ENCODE data around the gene GPS2. TPM values are rescaled to one million over a fixed set of nuclear protein-coding genes. Genes with fewer than 3 reads are reported as not detected.
A peak's percentile ranks its signal among the peaks of the same experiment; 100 is the strongest.

The GPS2 gene
- total and polyA plus RNA-seq, 2 experiments from 2014 or later = 83.4 to 122 TPM

DNA sequence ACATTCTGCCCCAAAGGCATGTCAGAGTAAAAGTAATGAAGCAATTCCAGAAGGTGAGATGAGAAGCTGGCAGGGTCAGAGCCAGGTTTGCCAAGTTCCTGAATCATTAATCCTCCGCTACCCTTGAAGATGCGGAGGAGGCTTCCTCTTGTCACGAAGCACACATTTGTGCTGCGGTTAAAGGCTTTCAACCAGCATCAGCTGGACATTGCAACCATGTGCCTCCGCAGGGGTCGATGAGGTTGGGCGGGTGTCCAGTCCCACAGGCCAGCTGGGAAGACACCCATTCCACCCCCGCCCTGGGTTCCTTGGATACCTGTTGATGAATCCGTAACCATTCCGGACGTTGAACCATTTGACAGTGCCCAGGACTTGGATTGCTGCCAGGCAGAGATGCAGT lies 22.0 kb downstream of the GPS2 start:
- no peak overlapping the region for H3K27ac ChIP-seq (ENCODE audit: low read depth)
- Mint-ChIP-seq H3K36me3 (ENCODE audit: low read depth) (peaks cover 6% of the 10 kb centered on the region; the same call in 2 of the 3 replicates), H3K9me3 (peaks cover 9% of the 10 kb centered on the region; the same call in 1 of the 3 replicates), H3K27me3 (ENCODE audit: insufficient read depth, low read depth, poor library complexity) (peaks cover 34% of the 10 kb centered on the region), H3K4me3 (peak overlapping the region; percentile 77), H3K27ac (no peak overlapping the region), H3K4me1 (peaks cover 35% of the 10 kb centered on the region)
- DNase-seq (ENCODE audit: low spot score) = no peak
- no peak overlapping the region for H2AFZ ChIP-seq
- peaks cover 18% of the 10 kb centered on the region for H3K27me3 ChIP-seq (ENCODE audit: insufficient read depth)
- peak overlapping the region; percentile 88 for H3K4me2 ChIP-seq
- H3K36me3 ChIP-seq (ENCODE audit: insufficient read depth) = no peaks in the 10 kb centered on the region
- peaks cover 21% of the 10 kb centered on the region for H3K4me1 ChIP-seq (ENCODE audit: insufficient read depth)
- peaks cover 23% of the 10 kb centered on the region for H3F3A ChIP-seq (replicated peaks; ENCODE audit: low read depth)
- H3K79me2 ChIP-seq (replicated peaks; ENCODE audit: insufficient read depth) = no peaks in the 10 kb centered on the region
- H3K9me2 ChIP-seq (ENCODE audit: insufficient read depth) = no peaks in the 10 kb centered on the region
- peak overlapping the region; percentile 61 for H3K4me3 ChIP-seq
- no peak for ATAC-seq
- H4K20me1 ChIP-seq (replicated peaks; ENCODE audit: insufficient read depth) = peaks cover 4% of the 10 kb centered on the region; the same call in 1 of the 2 replicates
- no peak for TF ChIP-seq CTCF (conservative IDR thresholded peaks at IDR 0.05; ENCODE audit: low read depth in 2 of 2)
- no peak for TF ChIP-seq EZH2phosphoT487 (IDR thresholded peaks at IDR 0.05; ENCODE audit: unreplicated experiment)
- TF ChIP-seq REST (IDR thresholded peaks at IDR 0.05; ENCODE audit: unreplicated experiment) = no peak
- no peak for TF ChIP-seq CREB1 (CRISPR knock-in tag; IDR thresholded peaks at IDR 0.05; ENCODE audit: low read depth)
- no peak for TF ChIP-seq NANOG (IDR thresholded peaks at IDR 0.05; ENCODE audit: borderline replicate concordance)
- no peak for TF ChIP-seq STAT1 (IDR thresholded peaks at IDR 0.05; ENCODE audit: unreplicated experiment)
- TF ChIP-seq POLR2AphosphoS5 (IDR thresholded peaks at IDR 0.05; ENCODE audit: low read depth) = no peak

- no peak overlapping the region for H3K27ac Mint-ChIP-seq
- peaks cover 11% of the 10 kb centered on the region; the same call in 2 of the 3 replicates for H3K36me3 Mint-ChIP-seq (ENCODE audit: low read depth)
- H3K27me3 Mint-ChIP-seq (ENCODE audit: insufficient read depth, low read depth, poor library complexity) = peaks cover 30% of the 10 kb centered on the region
- DNase-seq (ENCODE audit: low spot score) = no peak
- H4K20me1 ChIP-seq (replicated peaks; ENCODE audit: insufficient read depth) = peaks cover 4% of the 10 kb centered on the region; the same call in 1 of the 2 replicates
- peak overlapping the region; percentile 61; the same call in 1 of the 2 replicates for H3K4me3 ChIP-seq
- peak overlapping the region; percentile 77 for H3K4me3 Mint-ChIP-seq
- H3K9me3 Mint-ChIP-seq = peaks cover 9% of the 10 kb centered on the region; the same call in 1 of the 3 replicates
- H3K9me2 ChIP-seq (ENCODE audit: insufficient read depth) = no peaks in the 10 kb centered on the region
- H2AFZ ChIP-seq = no peak overlapping the region
- no peak for ATAC-seq
- no peaks in the 10 kb centered on the region for H3K79me2 ChIP-seq (replicated peaks; ENCODE audit: insufficient read depth)
- H3K4me1 Mint-ChIP-seq = peaks cover 37% of the 10 kb centered on the region
- H3K4me2 ChIP-seq = peak overlapping the region; percentile 17; the same call in 1 of the 2 replicates
- H3K4me1 ChIP-seq (ENCODE audit: insufficient read depth) = peaks cover 21% of the 10 kb centered on the region
- no peaks in the 10 kb centered on the region for H3K36me3 ChIP-seq (ENCODE audit: insufficient read depth)
- H3K27me3 ChIP-seq (ENCODE audit: insufficient read depth) = peaks cover 18% of the 10 kb centered on the region
- no peak overlapping the region for H3K27ac ChIP-seq (ENCODE audit: low read depth)
- peaks cover 23% of the 10 kb centered on the region for H3F3A ChIP-seq (replicated peaks; ENCODE audit: low read depth)
- TF ChIP-seq EZH2 (IDR thresholded peaks at IDR 0.05; ENCODE audit: low read depth, unreplicated experiment) (no peak), NANOG (IDR thresholded peaks at IDR 0.05; ENCODE audit: borderline replicate concordance) (no peak), JUNB (IDR thresholded peaks at IDR 0.05; ENCODE audit: unreplicated experiment) (no peak), EZH2phosphoT487 (IDR thresholded peaks at IDR 0.05; ENCODE audit: unreplicated experiment) (no peak), CREB1 (CRISPR knock-in tag; IDR thresholded peaks at IDR 0.05; ENCODE audit: low read depth) (no peak), STAT1 (IDR thresholded peaks at IDR 0.05; ENCODE audit: unreplicated experiment) (no peak)
- TF ChIP-seq, protein P1, sequence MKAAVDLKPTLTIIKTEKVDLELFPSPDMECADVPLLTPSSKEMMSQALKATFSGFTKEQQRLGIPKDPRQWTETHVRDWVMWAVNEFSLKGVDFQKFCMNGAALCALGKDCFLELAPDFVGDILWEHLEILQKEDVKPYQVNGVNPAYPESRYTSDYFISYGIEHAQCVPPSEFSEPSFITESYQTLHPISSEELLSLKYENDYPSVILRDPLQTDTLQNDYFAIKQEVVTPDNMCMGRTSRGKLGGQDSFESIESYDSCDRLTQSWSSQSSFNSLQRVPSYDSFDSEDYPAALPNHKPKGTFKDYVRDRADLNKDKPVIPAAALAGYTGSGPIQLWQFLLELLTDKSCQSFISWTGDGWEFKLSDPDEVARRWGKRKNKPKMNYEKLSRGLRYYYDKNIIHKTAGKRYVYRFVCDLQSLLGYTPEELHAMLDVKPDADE (IDR thresholded peaks at IDR 0.05) = no peak
Measured at GRCh38 chr17:7292729-7293128, 22.4 kb downstream of the GPS2 start.
